Peyer's patch (tissue), 4 donors: ENCODE data around the gene TLE5. TPM values are rescaled to one million over a fixed set of nuclear protein-coding genes. Genes with fewer than 3 reads are reported as not detected.
A peak's percentile ranks its signal among the peaks of the same experiment; 100 is the strongest.

Experiments used
- DNase-seq, 3 donors: peaks; one replicate each; pipeline ENCODE4 v3.0.0-alpha.2; 2017 to 2019
- H3K27ac ChIP-seq, 4 donors: fragments of 200-600 bp; sonication (generic); one replicate each; pipeline ENCODE4 v1.5.1; 2016 to 2019
- H3K27me3 ChIP-seq, 2 donors: fragments of 200-600 bp; sonication (generic); one replicate each; pipeline ENCODE4 v1.5.1; 2019
- H3K36me3 ChIP-seq, 3 donors: fragments of 200-600 bp; sonication (generic); one replicate each; pipeline ENCODE4 v1.5.1; 2016 to 2019
- H3K4me1 ChIP-seq, 4 donors: fragments of 200-600 bp; sonication (generic); one replicate each; pipeline ENCODE4 v1.5.1; 2016 to 2019
- H3K4me3 ChIP-seq, 4 donors: fragments of 200-600 bp; sonication (generic); 1 replicate in 3 of 4; 2 replicates in 1 of 4; pipeline ENCODE4 v1.5.1; 2016 to 2019; ENCODE audit warnings: mild to moderate bottlenecking in 1 of 4
- H3K9me3 ChIP-seq, 4 donors: fragments of 200-600 bp; sonication (generic); one replicate each; pipeline ENCODE4 v1.5.1; 2016 to 2019; ENCODE audit warnings: mild to moderate bottlenecking in 1 of 4
- POLR2A ChIP-seq, 2 donors: fragments of 450-650 bp; IDR thresholded peaks; one replicate each; pipeline ENCODE4 v1.5.1; 2017; ENCODE audit warnings: antibody characterized with exemption in 2 of 2, mild to moderate bottlenecking in 2 of 2, moderate library complexity in 2 of 2
- total RNA-seq, 4 donors: library from RNA; depleted of rRNA; stranded (reverse); fragments of >200 nt; gene quantifications; one replicate each; pipeline ENCODE4 v1.1.0, GENCODE V29; 2016
- TF ChIP-seq, protein P1 (sequence below), 6 experiments: fragments of 450-650 bp in 4 of 6; fragments of 200-600 bp in 2 of 6; sonication (generic) in 1 of 6; IDR thresholded peaks; one replicate each; pipeline ENCODE4 v1.5.1; 2017 to 2019; ENCODE audit warnings: antibody characterized with exemption in 6 of 6, mild to moderate bottlenecking in 3 of 6, moderate library complexity in 1 of 6

The TLE5 gene
- total RNA-seq, 4 donors from 2014 or later = 134 to 366 (median 289) TPM

DNA sequence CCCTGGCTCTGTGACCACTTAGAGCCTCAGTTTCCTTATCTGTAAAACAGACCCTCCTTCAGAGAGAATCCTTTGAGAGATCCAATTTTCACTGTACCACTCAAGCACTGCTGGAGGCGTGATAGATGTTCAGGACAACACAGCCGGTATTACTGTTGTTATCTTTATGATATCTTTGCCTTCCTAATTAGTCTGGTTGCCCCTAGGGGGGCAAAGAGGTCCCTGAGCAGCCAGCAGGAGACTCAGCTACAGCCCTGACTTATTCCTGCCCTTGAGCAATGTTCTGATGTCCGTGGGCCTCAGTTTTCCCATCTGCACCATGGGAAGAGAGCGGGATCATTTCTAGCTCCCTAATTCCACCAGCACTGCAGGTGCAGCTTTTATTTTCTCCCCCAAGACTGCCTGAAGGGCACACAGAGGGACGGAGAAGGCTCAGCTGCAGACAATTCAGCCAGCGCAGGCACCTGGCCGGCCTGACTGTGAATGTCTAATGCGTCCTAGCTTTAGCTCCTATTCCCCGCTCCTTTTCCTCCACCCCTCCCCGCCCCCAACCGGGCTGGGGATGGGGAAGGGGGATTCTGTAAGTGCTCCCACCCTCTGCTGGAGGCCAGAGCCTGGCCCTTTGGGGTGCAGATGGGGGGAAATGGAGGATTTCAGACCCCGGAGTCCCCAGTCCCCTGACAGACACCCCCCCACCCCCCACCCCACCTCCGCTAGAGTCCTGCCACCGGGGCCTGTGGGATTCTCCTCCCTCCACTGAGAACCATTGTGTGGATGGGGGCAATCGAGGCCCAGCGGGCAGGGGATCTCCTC is 16.2 kb downstream of the TLE5 start:
- no peak for DNase-seq
- Histone ChIP-seq H3K27ac (peak overlapping the region in 3 of 4 donors; percentile 46 to 84 (median 49)), H3K9me3 (no peaks in the 10 kb centered on the region), H3K36me3 (no peaks in the 10 kb centered on the region), H3K27me3 (no peaks in the 10 kb centered on the region), H3K4me3 (no peak overlapping the region), H3K4me1 (peaks cover 0 to 10% (median 4%) of the 10 kb centered on the region in 4 donors)
- TF ChIP-seq, protein P1, sequence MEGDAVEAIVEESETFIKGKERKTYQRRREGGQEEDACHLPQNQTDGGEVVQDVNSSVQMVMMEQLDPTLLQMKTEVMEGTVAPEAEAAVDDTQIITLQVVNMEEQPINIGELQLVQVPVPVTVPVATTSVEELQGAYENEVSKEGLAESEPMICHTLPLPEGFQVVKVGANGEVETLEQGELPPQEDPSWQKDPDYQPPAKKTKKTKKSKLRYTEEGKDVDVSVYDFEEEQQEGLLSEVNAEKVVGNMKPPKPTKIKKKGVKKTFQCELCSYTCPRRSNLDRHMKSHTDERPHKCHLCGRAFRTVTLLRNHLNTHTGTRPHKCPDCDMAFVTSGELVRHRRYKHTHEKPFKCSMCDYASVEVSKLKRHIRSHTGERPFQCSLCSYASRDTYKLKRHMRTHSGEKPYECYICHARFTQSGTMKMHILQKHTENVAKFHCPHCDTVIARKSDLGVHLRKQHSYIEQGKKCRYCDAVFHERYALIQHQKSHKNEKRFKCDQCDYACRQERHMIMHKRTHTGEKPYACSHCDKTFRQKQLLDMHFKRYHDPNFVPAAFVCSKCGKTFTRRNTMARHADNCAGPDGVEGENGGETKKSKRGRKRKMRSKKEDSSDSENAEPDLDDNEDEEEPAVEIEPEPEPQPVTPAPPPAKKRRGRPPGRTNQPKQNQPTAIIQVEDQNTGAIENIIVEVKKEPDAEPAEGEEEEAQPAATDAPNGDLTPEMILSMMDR (IDR thresholded peaks at IDR 0.05) = no peak
- TF ChIP-seq POLR2A (IDR thresholded peaks at IDR 0.05) = no peak

DNA sequence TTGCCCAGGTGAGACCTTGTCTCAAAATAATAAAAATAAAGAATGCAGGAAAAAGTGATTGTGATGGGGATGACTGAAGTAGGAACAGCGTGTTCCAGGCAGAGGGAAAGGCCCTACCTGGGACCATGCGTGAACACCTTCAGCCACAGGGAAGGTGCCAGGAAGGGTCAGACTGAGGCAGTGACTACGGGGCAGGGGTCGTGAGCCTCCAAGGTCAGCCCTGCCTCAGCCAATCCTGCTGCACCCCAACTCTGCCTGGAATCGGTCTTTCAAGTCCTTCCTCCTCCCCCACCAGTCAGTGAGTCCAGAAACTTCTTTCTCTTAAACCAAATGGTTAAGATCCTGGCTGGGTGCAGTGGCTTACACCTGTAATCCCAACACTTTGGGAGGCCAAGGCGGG is 17.1 kb downstream of the TLE5 start:
- no peak overlapping the region for H3K27ac ChIP-seq

DNA sequence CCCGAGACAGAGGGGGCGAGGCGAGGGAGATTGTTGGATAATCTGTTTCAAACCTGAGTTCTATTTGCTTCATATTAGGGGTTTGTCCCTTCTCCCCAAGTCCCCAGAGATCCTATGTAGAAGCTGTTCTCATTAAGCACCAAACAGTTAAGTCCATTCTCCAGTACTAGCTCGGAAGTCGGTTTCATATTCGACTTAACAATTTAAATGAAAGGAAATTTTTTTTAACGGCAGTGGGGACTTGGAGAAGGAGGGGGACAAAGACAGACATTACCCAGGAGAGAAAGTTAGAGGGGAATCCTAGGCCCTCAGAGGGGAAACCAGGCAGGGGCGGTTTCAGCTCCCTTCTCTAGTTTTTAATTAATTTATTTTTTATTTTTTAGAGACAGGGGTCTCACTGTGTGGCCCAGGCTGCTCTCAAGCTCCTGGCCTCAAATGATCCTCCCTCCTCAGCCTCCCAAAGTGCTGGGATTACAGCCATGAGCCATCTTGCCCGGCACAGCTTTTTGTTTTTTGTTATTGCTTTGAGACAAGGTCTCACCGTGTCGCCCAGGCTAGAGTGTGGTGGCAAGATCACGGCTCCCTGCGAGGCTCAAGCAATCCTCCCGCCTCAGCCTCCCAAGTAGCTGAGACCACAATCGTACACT is 19.6 kb downstream of the TLE5 start:
- Histone ChIP-seq H3K27ac (peak overlapping the region in 1 of 4 donors; percentile 38), H3K9me3 (no peaks in the 10 kb centered on the region), H3K36me3 (no peaks in the 10 kb centered on the region), H3K4me1 (peaks cover 0 to 6% (median 2%) of the 10 kb centered on the region in 4 donors), H3K27me3 (no peaks in the 10 kb centered on the region), H3K4me3 (no peak overlapping the region)
- TF ChIP-seq POLR2A (IDR thresholded peaks at IDR 0.05) = no peak
- TF ChIP-seq, protein P1 (IDR thresholded peaks at IDR 0.05) = no peak
- no peak for DNase-seq

More for the DNA sequence above, 17.1 kb downstream of the TLE5 start:
- no peaks in the 10 kb centered on the region for H3K27me3 ChIP-seq
- no peak overlapping the region for H3K4me3 ChIP-seq
- no peak for DNase-seq
- no peak for TF ChIP-seq POLR2A (IDR thresholded peaks at IDR 0.05)
- TF ChIP-seq, protein P1 (IDR thresholded peaks at IDR 0.05) = no peak
- H3K36me3 ChIP-seq = no peaks in the 10 kb centered on the region
- H3K9me3 ChIP-seq = no peaks in the 10 kb centered on the region
- H3K4me1 ChIP-seq = peaks cover 0 to 10% (median 4%) of the 10 kb centered on the region in 4 donors

DNA sequence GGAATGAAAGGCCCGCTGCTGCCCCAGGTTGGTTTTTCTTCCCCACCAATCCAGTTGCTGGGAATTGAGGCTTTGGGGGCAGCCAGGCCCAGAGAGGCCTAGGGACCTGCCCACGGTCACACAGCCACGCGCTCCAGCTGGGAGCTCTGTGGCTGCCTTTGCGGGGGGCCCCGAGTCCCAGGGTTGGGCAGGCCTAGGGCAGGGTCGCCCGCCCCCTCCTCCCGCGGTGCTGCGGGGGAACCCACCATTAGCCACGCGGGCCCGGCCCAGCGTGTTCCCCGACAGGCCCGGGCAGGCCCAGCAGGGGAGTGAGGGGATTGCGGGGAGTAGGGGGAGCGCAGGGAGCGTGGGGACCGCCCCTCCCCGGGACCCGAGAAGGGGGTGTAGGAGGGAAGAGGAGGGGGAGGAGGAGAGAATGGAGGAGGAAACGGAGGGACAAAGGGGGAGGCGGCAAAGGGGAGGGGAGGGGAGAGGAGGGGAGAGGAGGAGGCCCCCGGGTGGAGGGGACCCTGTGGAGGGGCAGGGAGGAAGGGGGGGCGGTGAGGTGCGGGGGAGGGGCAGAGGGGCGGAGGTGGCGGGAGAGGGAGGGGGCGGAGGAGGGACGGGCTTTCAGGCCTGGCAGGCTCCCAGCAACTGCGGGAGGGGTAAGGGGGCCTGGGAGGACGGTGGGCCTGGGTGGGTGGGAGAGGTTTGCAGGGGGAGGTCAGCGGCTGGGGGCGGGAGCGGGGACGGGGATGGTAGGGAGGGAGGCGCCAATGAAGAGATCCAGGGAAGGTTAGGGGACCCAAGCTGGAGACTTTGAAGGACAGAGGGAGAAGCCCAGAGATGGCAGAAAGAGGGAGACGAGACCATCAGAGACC is 20.3 kb downstream of the TLE5 start:
- Histone ChIP-seq H3K9me3 (no peaks in the 10 kb centered on the region), H3K4me3 (no peak overlapping the region), H3K36me3 (no peaks in the 10 kb centered on the region), H3K4me1 (peaks cover 0 to under 1% (median 0%) of the 10 kb centered on the region in 4 donors), H3K27me3 (no peaks in the 10 kb centered on the region), H3K27ac (peak overlapping the region in 2 of 4 donors; percentile 14 to 38)
- TF ChIP-seq, protein P1 (IDR thresholded peaks at IDR 0.05) = no peak
- TF ChIP-seq POLR2A (IDR thresholded peaks at IDR 0.05) = no peak
- DNase-seq = no peak

DNA sequence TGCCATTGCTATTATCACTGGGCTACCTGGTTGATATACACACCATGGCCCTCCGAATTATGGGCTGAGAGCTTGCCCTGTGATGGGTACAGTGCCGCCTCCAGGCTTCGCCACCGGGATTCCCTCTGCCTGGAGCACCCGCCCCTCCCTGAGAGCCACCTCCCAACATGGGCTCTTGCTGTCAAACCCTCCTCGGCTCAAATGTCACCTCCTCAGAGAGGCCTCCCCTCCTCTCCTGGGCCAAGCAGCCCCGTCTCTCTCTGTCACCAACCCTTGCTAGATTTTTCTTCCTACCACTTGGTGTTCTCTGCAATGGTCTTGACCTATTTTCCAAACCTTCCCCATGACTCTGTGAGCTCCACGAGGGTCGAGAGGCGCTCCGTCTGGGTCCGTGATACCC is 21.0 kb downstream of the TLE5 start:
- H3K27ac ChIP-seq = peak overlapping the region in 1 of 4 donors; percentile 14
- H3K27me3 ChIP-seq = no peaks in the 10 kb centered on the region
- H3K4me1 ChIP-seq = peaks cover 0 to 6% (median 0%) of the 10 kb centered on the region in 4 donors
- TF ChIP-seq, protein P1 (IDR thresholded peaks at IDR 0.05) = no peak
- H3K36me3 ChIP-seq = no peaks in the 10 kb centered on the region
- no peak overlapping the region for H3K4me3 ChIP-seq
- no peaks in the 10 kb centered on the region for H3K9me3 ChIP-seq
- DNase-seq = peak in 1 of 3 donors; percentile 45
